Stomach (tissue), 4 donors: ENCODE results near the gene WDR86.

ENCODE experiments used
- POLR2A ChIP-seq, 4 donors: fragments of 450-650 bp; IDR thresholded peaks; one replicate each; pipeline ENCODE4 v1.6.1; 2016; ENCODE audit warnings: antibody characterized with exemption in 4 of 4, control low read depth in 2 of 4, mild to moderate bottlenecking in 1 of 4, moderate library complexity in 1 of 4
- POLR2AphosphoS5 ChIP-seq, 3 donors: sonication (generic); formaldehyde crosslinking; IDR thresholded peaks; one replicate each; pipeline ENCODE4 v1.6.1; 2016; ENCODE audit warnings: antibody characterized with exemption in 3 of 3
- TF ChIP-seq, protein P1 (sequence below), 7 experiments: fragments of 450-650 bp in 4 of 7; fragments of 200-600 bp in 3 of 7; sonication (generic) in 3 of 7; IDR thresholded peaks; one replicate each; pipeline ENCODE4 v1.5.1; 2016 to 2019; ENCODE audit warnings: antibody characterized with exemption in 7 of 7, control low read depth in 2 of 7, mild to moderate bottlenecking in 1 of 7

DNA sequence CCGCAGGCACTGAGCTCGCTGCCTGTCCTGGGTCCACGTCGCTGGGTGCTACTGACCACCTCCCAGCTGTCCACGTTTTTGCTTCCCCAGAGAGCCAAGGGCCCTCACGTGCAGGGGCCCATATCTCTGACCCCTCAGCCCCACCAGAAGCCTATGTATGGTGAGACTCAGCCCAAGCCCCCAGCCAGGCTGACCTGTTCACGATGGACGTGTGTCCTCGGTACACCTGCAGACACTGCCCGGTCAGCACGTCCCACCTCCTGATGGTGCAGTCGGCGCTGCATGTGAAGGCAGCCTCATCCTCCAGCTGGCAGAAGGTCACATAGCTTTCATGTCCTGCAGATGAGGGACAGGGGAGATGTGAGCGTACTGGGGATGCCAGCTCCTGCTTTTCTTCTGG lies 9.9 kb downstream of the WDR86 start:
- TF ChIP-seq POLR2A (IDR thresholded peaks at IDR 0.05): no peak
- TF ChIP-seq, protein P1, sequence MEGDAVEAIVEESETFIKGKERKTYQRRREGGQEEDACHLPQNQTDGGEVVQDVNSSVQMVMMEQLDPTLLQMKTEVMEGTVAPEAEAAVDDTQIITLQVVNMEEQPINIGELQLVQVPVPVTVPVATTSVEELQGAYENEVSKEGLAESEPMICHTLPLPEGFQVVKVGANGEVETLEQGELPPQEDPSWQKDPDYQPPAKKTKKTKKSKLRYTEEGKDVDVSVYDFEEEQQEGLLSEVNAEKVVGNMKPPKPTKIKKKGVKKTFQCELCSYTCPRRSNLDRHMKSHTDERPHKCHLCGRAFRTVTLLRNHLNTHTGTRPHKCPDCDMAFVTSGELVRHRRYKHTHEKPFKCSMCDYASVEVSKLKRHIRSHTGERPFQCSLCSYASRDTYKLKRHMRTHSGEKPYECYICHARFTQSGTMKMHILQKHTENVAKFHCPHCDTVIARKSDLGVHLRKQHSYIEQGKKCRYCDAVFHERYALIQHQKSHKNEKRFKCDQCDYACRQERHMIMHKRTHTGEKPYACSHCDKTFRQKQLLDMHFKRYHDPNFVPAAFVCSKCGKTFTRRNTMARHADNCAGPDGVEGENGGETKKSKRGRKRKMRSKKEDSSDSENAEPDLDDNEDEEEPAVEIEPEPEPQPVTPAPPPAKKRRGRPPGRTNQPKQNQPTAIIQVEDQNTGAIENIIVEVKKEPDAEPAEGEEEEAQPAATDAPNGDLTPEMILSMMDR (IDR thresholded peaks at IDR 0.05): no peak
- no peak for TF ChIP-seq POLR2AphosphoS5 (IDR thresholded peaks at IDR 0.05)
